Osteocyte (in vitro differentiated cells): ENCODE measurements around the gene CLASP1. TPM values are rescaled to one million over a fixed set of nuclear protein-coding genes. Genes with fewer than 3 reads are reported as not detected.
A peak's percentile ranks its signal among the peaks of the same experiment; 100 is the strongest.

Experiments used
- DNase-seq: peaks from one replicate; pipeline ENCODE4 v3.0.0; 2021; ENCODE audit warnings: mixed read lengths; ENCODE audit not compliant: unreplicated experiment; ENCODE audit errors: extremely low spot score
- H3K27ac Mint-ChIP-seq: one replicate; pipeline ENCODE4 v1.8.0; 2021; ENCODE audit warnings: mild to moderate bottlenecking, mixed read lengths; ENCODE audit not compliant: unreplicated experiment
- H3K27me3 Mint-ChIP-seq: one replicate; pipeline ENCODE4 v1.8.0; 2021; ENCODE audit warnings: mixed read lengths; ENCODE audit not compliant: unreplicated experiment
- H3K36me3 Mint-ChIP-seq: one replicate; pipeline ENCODE4 v1.8.0; 2021; ENCODE audit warnings: mixed read lengths; ENCODE audit not compliant: unreplicated experiment
- H3K4me1 Mint-ChIP-seq: one replicate; pipeline ENCODE4 v1.8.0; 2021; ENCODE audit warnings: mixed read lengths; ENCODE audit not compliant: unreplicated experiment
- H3K4me3 Mint-ChIP-seq: one replicate; pipeline ENCODE4 v1.8.0; 2021; ENCODE audit warnings: mild to moderate bottlenecking, moderate library complexity, mixed read lengths; ENCODE audit not compliant: unreplicated experiment
- H3K9me3 Mint-ChIP-seq: one replicate; pipeline ENCODE4 v1.8.0; 2021; ENCODE audit warnings: mixed read lengths; ENCODE audit not compliant: unreplicated experiment
- CTCF ChIP-seq: fragments of 200-600 bp; sonication (generic); IDR thresholded peaks from 2 replicates; pipeline ENCODE4 v1.5.0; 2021; ENCODE audit warnings: antibody characterized with exemption, mild to moderate bottlenecking, moderate library complexity
- total RNA-seq: library from RNA; stranded (reverse); gene quantifications from 2 replicates; pipeline ENCODE4 v1.2.1, GENCODE V29; 2021

The CLASP1 gene
- total RNA-seq, 1 donor from 2014 or later: 59.9 TPM

- no peak for TF ChIP-seq CTCF
- peaks cover 29% of the 10 kb centered on the region for H3K36me3 Mint-ChIP-seq
These were observed 143.2 kb downstream of the CLASP1 start for GRCh38 chr2:121505986-121506586.

GRCh38 chr2:121505005-121505404 lies 144.3 kb downstream of the CLASP1 start:
- no peak for DNase-seq
- peaks cover 54% of the 10 kb centered on the region for H3K4me1 Mint-ChIP-seq
- H3K4me3 Mint-ChIP-seq: no peak overlapping the region
- peak overlapping the region; percentile 75 for H3K27ac Mint-ChIP-seq
- H3K27me3 Mint-ChIP-seq: no peaks in the 10 kb centered on the region
- H3K36me3 Mint-ChIP-seq: peaks cover 22% of the 10 kb centered on the region
- TF ChIP-seq CTCF: no peak
- H3K9me3 Mint-ChIP-seq: no peaks in the 10 kb centered on the region

More at GRCh38 chr2:121505986-121506586, 143.2 kb downstream of the CLASP1 start:
- no peak for DNase-seq
- no peak overlapping the region for H3K4me3 Mint-ChIP-seq
- H3K9me3 Mint-ChIP-seq: no peaks in the 10 kb centered on the region
- no peaks in the 10 kb centered on the region for H3K27me3 Mint-ChIP-seq
- no peak overlapping the region for H3K27ac Mint-ChIP-seq
- H3K4me1 Mint-ChIP-seq: peaks cover 43% of the 10 kb centered on the region

GRCh38 chr2:121504316-121504715 lies 144.9 kb downstream of the CLASP1 start:
- H3K4me1 Mint-ChIP-seq: peaks cover 56% of the 10 kb centered on the region
- peaks cover 26% of the 10 kb centered on the region for H3K36me3 Mint-ChIP-seq
- DNase-seq: no peak
- no peaks in the 10 kb centered on the region for H3K27me3 Mint-ChIP-seq
- no peak overlapping the region for H3K4me3 Mint-ChIP-seq
- no peak overlapping the region for H3K27ac Mint-ChIP-seq
- TF ChIP-seq CTCF: no peak
- H3K9me3 Mint-ChIP-seq: no peaks in the 10 kb centered on the region

GRCh38 chr2:121502781-121503180 lies 146.5 kb downstream of the CLASP1 start:
- Mint-ChIP-seq H3K9me3 (peaks cover 3% of the 10 kb centered on the region), H3K27me3 (no peaks in the 10 kb centered on the region), H3K27ac (peak overlapping the region; percentile 82), H3K4me1 (peaks cover 58% of the 10 kb centered on the region), H3K36me3 (peaks cover 23% of the 10 kb centered on the region), H3K4me3 (no peak overlapping the region)
- no peak for TF ChIP-seq CTCF
- no peak for DNase-seq

GRCh38 chr2:121502246-121502645 lies 147.0 kb downstream of the CLASP1 start:
- no peak for DNase-seq
- peak overlapping the region; percentile 15 for H3K4me3 Mint-ChIP-seq
- no peaks in the 10 kb centered on the region for H3K27me3 Mint-ChIP-seq
- TF ChIP-seq CTCF: no peak
- peak overlapping the region; percentile 82 for H3K27ac Mint-ChIP-seq
- H3K9me3 Mint-ChIP-seq: peaks cover 3% of the 10 kb centered on the region
- H3K36me3 Mint-ChIP-seq: peaks cover 20% of the 10 kb centered on the region
- H3K4me1 Mint-ChIP-seq: peaks cover 58% of the 10 kb centered on the region
